OCI-M2 (cell line): ENCODE results near the gene IRGC.

Source experiments
- DNase-seq: peaks from one replicate; lab custom pipeline; 2025; ENCODE audit not compliant: unreplicated experiment; lab: John Stamatoyannopoulos, UW

IRGC gene

GRCh38 chr19:43724896-43725295 is 9.0 kb downstream of the IRGC start:
- no peak for DNase-seq

GRCh38 chr19:43725468-43725867 is 9.6 kb downstream of the IRGC start:
- DNase-seq = no peak

DNA sequence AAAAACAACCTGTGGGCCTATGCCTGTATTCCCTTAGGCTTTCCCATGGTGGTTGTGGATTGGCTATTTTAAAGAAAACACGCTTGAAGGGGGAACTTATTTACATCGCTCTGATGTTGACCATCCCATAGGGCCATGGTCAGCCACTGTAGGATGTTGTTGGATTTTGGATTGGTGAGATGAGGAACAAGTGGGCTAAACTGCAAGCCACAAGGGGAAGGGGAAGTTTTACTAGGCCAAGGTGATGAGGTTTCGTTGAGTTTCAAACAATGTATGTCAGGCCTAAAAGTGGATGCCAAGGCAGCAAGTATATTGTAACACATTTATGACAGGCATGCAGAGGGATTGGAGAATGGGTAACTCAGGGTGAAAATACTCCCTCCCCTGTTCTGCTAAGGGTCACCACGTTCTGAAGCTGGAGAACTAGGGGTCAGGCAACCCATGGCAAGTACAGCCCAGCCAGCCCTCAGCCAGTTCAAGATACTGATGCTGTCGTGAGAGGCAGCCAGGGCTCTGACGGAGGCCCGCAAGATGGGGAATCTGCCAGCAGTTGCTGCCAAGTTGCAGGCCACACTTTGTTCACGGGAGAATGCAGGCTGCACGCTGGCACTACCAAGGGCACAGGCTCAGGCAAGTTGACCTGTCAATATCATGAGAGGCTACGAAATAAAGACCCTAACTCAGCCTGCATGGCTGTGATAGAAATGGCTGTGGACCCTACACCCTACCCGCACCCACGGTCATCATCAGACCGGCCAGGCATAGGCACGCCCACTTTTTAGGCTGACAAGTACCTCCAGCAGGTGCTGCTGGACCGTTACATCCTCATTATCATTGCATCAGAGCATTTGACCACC is 11.1 kb downstream of the IRGC start:
- DNase-seq = no peak

- no peak for DNase-seq
Measured at GRCh38 chr19:43727593-43727853, 11.6 kb downstream of the IRGC start.

- no peak for DNase-seq
Measured at GRCh38 chr19:43729919-43730318, 14.0 kb downstream of the IRGC start.

- no peak for DNase-seq
Measured at GRCh38 chr19:43731346-43731745, 15.5 kb downstream of the IRGC start.

- no peak for DNase-seq
Measured at GRCh38 chr19:43731846-43732245, 16.0 kb downstream of the IRGC start.

DNA sequence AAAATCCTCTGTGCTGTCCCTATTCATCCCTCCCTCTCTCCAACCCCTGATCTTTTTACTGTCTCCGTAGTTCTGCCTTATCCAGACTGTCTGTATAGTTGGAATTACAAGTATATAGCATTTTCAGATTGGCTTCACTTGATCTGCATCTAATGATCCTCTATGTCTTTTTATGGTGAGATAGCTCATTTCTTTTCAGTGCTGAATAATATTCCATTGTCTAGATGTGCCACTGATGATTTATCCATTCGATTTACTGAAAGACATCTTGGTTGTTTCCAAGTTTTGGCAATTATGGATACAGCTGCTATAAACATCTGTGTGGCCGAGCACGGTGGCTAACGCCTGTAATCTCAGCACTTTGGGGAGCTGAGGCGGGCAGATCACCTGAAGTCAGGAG is 19.1 kb downstream of the IRGC start:
- no peak for DNase-seq

- DNase-seq = no peak
Measured at GRCh38 chr19:43735957-43736356, 20.1 kb downstream of the IRGC start.

GRCh38 chr19:43738780-43739211 is 22.9 kb downstream of the IRGC start:
- DNase-seq = no peak

DNA sequence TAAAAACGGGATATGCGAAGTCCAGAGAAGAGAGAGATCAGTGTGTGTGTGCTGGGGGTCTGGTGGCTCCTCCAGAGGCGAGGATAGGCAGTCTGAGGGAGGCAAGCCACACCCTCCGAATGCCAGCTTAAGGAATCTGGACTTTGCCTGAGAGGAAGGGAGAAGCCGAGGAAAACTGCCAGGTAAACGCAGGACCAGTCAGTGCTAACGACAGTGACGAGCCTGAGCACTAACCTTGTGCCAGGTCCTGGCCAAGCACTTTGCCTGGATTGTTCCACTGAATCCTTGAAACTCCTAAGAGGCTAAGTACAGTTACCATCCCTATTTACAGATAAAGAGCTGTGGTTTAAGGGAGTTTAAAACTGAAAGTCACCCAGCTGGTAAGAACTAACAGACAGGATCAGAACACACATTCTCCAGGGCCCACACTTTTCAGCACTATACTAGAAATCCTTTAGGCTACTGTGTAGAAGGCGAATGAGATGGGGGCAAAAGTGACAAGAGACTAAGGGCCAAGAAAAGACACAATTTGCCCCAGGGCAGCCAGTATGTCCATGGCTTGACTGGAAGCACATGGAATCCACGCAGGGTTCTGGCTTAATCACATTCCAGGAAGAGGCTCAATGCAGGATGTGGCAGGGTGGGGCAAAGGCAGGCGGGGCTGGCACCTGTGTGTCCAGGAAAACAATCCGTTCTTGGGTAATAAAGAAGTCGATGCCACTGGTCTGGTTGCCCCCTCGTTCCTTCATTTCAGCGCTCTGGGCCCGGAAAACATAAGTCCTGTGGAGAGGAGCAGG is 23.8 kb downstream of the IRGC start:
- DNase-seq = no peak

DNA sequence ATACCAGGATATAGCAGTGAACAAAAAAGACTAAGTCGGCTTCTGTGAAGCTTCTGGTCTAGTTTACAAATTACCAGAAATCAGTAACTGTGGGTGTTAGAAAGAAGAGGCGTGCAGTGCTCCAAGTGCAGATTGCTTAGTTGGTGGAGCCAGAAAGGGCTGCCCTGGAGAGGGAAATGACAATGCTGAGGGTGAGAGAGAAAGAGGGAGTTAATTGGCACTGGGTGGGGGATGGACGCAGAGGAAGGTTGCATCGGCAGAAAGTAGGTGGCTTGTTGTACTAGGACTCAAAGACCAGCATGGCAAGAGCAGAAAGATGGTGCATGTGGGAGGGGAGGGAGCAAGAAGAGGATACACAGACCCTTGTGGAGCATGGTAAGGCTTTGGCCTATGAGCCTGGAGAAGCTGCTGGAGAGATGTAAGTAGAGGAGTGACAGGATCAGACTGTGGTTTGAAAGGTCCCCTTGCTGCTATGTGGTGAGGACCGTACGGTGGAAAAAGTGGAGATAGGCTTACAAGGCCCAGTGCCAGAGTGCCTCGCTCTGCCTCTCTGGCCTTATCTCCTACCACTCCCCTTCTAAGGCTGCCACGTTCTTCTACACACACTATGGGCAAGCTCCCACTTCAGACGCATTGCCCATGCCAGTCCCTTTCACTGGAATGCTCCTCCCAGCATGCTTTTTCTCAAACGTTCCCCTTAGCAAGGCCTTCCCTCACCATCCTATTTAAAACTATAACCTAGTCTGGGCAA is 25.4 kb downstream of the IRGC start:
- DNase-seq = no peak

GRCh38 chr19:43743059-43743458 is 27.2 kb downstream of the IRGC start:
- no peak for DNase-seq

GRCh38 chr19:43747557-43748204 is 31.8 kb downstream of the IRGC start:
- DNase-seq = no peak

- DNase-seq = no peak
Measured at GRCh38 chr19:43748205-43748594, 32.3 kb downstream of the IRGC start.

DNA sequence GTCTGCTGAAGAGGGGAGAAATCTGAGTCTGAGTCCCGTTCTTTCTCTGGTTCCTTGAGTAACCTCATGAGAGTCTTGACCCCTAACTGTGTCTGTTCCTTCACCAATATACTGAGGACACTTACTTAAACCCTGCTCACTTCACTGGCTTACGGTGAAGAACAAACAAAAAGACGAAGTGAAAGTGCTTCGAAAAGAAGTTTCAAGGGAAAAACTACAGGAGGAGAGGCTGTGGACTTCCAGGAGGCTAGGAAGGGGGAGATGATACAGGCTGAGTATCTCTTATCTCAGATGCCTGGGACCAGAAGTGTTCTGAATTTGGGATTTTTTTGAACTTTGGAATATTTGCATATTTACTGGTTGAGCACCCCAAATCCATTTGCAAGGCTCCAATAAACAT is 32.8 kb downstream of the IRGC start:
- no peak for DNase-seq

- DNase-seq = no peak
Measured at GRCh38 chr19:43749152-43749551, 33.3 kb downstream of the IRGC start.

DNA sequence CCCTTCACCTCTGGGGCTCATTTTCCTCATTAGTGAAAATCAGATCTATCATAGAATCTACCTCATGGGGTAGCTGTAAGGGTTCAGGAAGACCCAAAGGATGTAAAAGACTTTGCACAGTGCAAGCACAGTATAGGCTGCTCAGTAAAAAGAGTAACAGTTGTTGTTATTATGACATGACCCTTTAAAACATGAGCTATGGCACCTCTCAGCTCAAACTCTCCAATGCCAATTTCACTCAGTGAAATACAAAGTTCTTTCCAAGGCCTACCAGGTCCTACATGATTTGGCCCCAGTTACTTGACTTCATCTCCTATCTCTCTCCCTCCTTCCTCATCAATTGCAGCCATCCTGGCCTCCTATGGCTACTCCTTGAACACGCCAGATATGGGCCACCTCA is 34.0 kb downstream of the IRGC start:
- DNase-seq = no peak

DNA sequence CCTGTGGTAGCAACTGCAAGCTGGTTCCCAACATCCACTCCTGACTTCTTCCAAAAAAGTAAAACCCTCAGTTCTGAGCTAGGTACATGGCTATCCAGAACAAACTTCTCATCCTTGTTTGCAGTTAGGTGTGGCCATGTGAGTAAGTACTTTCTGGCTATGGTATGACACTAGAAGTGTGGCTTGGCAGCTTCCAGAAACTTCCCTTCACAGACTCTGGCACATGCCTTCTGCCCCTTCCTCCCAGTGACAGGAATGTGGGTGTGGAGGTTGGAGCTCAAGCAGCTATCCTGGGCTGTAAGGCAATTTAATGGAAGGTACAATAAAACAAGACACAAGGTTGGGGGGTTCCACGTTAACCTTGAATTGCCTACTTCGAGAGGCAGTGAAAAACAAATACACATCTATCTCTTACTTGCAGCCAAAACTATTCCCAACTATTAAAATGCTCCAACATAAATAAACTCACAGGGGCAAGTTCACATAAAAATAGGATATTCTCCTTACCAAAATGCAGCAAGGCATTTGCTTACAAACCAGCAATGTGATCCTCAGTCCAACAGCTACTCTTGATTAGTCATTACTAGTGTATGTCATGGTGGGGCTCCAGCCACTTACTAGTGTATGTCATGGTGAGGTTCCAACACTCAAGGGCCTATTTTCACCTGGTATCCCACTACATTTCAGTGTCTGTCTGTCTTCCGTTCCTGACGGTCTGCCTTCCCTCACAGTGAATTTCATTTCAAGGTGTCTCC is 35.8 kb downstream of the IRGC start:
- no peak for DNase-seq

DNA sequence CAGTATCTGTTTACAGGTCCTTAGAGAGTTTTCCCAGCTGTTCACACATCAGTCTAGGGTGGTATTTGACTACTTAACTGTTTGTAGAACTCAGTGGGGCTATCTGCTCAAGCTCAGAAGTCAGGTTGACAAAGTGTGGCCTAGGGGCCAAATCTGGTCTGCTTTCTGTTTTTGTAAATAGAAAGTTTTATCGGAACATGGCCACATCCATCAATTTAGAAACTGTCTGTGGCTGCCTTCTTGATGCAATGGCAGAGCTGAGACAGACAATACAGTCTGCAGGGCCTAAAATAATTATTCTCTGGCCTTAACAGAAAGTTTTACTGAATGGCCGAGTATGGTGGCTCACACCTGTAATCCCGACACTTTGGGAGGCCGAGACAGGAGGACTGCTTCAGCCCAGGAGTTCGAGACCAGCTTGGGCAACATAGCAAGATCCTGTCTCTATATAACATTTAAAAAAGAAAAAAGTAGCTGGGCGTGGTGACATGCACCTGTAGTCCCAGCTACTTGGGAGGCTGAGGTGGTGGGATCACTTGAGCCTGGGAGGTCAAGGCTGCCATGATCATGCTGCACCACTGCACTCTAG is 36.5 kb downstream of the IRGC start:
- no peak for DNase-seq

DNA sequence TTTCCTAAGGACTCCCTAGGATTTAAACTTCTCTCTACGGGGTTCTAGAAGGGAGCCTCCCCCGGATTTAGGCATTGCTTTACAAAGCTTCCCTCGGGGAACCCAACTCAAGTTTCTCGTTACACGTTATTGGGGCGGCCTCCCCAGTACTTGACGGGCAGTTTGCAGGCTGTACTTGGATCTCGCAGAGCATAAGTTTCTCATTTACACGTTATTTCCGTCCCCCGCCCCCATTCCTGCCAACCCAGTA is 38.3 kb downstream of the IRGC start:
- DNase-seq = no peak
